Panc1 (cell line): ENCODE measurements around the gene RABL2A. TPM values are rescaled to one million over a fixed set of nuclear protein-coding genes. Genes with fewer than 3 reads are reported as not detected.

Experiments
- ATAC-seq: fragments of 200-7000 bp; cut with Tn5 transposase; 2 replicates; pipeline ENCODE4 v1.9.1; 2020; ENCODE audit warnings: mild to moderate bottlenecking, moderate library complexity
- BruUV-seq: library from RNA; stranded (reverse); fragments of 400-500 nt; replicated peaks from 2 replicates; lab custom pipeline; 2021; lab: Mats Ljungman, UMichigan
- CTCF ChIA-PET: fragments of 300-600 bp; sonication (Branson Sonifier 250); formaldehyde crosslinking; loops from one replicate; lab custom pipeline; 2022; ENCODE audit warnings: antibody characterized with exemption; lab: Charles Lee
- POLR2A ChIA-PET: fragments of 300-600 bp; sonication (Branson Sonifier 250); formaldehyde crosslinking; loops from one replicate; lab custom pipeline; 2022; ENCODE audit warnings: antibody characterized with exemption; lab: Charles Lee
- DNase-seq: peaks from one replicate; pipeline ENCODE4 v3.0.0-alpha.2; 2010; ENCODE audit warnings: low read depth, low spot score
- H3K27ac ChIP-seq: 2 replicates; pipeline ENCODE4 v1.5.1; 2011; ENCODE audit warnings: mild to moderate bottlenecking, low read length, inconsistent platforms
- H3K27me3 ChIP-seq: fragments of 200-500 bp; sonication (Bioruptor generic); 2 replicates; pipeline ENCODE4 v1.6.0; 2014; ENCODE audit warnings: low read length, inconsistent platforms; ENCODE audit not compliant: control insufficient read depth, insufficient read depth
- H3K36me3 ChIP-seq: fragments of 200-500 bp; sonication (Bioruptor generic); 2 replicates; pipeline ENCODE4 v1.5.1; 2014; ENCODE audit warnings: inconsistent platforms, mild to moderate bottlenecking, low read length, moderate library complexity; ENCODE audit not compliant: control insufficient read depth, insufficient read depth
- H3K4me1 ChIP-seq: 2 replicates; pipeline ENCODE4 v1.5.1; 2011; ENCODE audit warnings: inconsistent platforms, mild to moderate bottlenecking, low read length, moderate library complexity; ENCODE audit not compliant: control insufficient read depth, insufficient read depth
- H3K4me3 ChIP-seq, 2 experiments: 2 replicates each; pipeline ENCODE4 v1.5.1; 2011 to 2012; ENCODE audit warnings: low read depth in 2 of 2, low read length in 2 of 2, mild to moderate bottlenecking in 2 of 2, inconsistent platforms in 1 of 2, moderate library complexity in 1 of 2
- H3K9me3 ChIP-seq: fragments of 200-500 bp; sonication (Bioruptor generic); 2 replicates; pipeline ENCODE4 v1.5.1; 2014; ENCODE audit warnings: low read depth, mild to moderate bottlenecking, inconsistent platforms, low read length, moderate library complexity; ENCODE audit not compliant: control insufficient read depth, insufficient read depth
- CTCF ChIP-seq: fragments of 450-650 bp; IDR thresholded peaks from 2 replicates; pipeline ENCODE4 v1.5.1; 2017; ENCODE audit warnings: mild to moderate bottlenecking
- POLR2AphosphoS5 ChIP-seq: IDR thresholded peaks from 2 replicates; pipeline ENCODE4 v1.6.1; 2012; ENCODE audit warnings: mild to moderate bottlenecking, low read depth, low read length, moderate library complexity
- SIN3A ChIP-seq: IDR thresholded peaks from 2 replicates; pipeline ENCODE4 v1.6.1; 2012; ENCODE audit warnings: low read depth, mild to moderate bottlenecking, low read length, moderate library complexity, borderline replicate concordance; ENCODE audit not compliant: insufficient read depth
- TCF7L2 ChIP-seq: IDR thresholded peaks from 2 replicates; pipeline ENCODE4 v1.6.1; 2011; ENCODE audit warnings: mild to moderate bottlenecking, low read depth, low read length, inconsistent platforms
- in situ Hi-C: cut with HindIII; loops from 2 replicates; pipeline ENCODE4 v1.10.0; 2016; ENCODE audit warnings: low sequenced_read_pairs, low pct_unique_long_range_greater_than_20kb
- intact Hi-C: fragments of 100-400 bp; cut with micrococcal nuclease; formaldehyde crosslinking; loops from one replicate; pipeline ENCODE4 v1.10.0; 2022; ENCODE audit not compliant: unreplicated experiment
- total RNA-seq: library from RNA; stranded (reverse); gene quantifications from one replicate; pipeline ENCODE4 v1.2.1, GENCODE V29; 2021; ENCODE audit not compliant: unreplicated experiment
- TF ChIP-seq, protein P1 (sequence below), 2 experiments: IDR thresholded peaks; 2 replicates each; pipeline ENCODE4 v1.6.1; 2011 to 2012; ENCODE audit warnings: low read depth in 2 of 2, control low read depth in 1 of 2, low read length in 1 of 2, mild to moderate bottlenecking in 1 of 2, moderate library complexity in 1 of 2; ENCODE audit not compliant: insufficient read depth in 1 of 2

Gene RABL2A
- total RNA-seq, 1 experiment from 2014 or later: 21.4 TPM

GRCh38 chr2:113676623-113677266, 49.7 kb downstream of the RABL2A start:
- no peak overlapping the region for H3K4me3 ChIP-seq
- POLR2A ChIA-PET: no interaction called here
- no peaks in the 10 kb centered on the region for H3K36me3 ChIP-seq
- in situ Hi-C loops: no loop called here
- no peaks in the 10 kb centered on the region for H3K4me1 ChIP-seq
- intact Hi-C loops: no loop called here
- H3K27ac ChIP-seq: no peak overlapping the region
- ATAC-seq (no peak), DNase-seq (no peak)
- CTCF ChIA-PET: no interaction called here
- BruUV-seq: no TSS peak
- no peaks in the 10 kb centered on the region for H3K27me3 ChIP-seq
- H3K9me3 ChIP-seq: no peaks in the 10 kb centered on the region
- TF ChIP-seq, protein P1, sequence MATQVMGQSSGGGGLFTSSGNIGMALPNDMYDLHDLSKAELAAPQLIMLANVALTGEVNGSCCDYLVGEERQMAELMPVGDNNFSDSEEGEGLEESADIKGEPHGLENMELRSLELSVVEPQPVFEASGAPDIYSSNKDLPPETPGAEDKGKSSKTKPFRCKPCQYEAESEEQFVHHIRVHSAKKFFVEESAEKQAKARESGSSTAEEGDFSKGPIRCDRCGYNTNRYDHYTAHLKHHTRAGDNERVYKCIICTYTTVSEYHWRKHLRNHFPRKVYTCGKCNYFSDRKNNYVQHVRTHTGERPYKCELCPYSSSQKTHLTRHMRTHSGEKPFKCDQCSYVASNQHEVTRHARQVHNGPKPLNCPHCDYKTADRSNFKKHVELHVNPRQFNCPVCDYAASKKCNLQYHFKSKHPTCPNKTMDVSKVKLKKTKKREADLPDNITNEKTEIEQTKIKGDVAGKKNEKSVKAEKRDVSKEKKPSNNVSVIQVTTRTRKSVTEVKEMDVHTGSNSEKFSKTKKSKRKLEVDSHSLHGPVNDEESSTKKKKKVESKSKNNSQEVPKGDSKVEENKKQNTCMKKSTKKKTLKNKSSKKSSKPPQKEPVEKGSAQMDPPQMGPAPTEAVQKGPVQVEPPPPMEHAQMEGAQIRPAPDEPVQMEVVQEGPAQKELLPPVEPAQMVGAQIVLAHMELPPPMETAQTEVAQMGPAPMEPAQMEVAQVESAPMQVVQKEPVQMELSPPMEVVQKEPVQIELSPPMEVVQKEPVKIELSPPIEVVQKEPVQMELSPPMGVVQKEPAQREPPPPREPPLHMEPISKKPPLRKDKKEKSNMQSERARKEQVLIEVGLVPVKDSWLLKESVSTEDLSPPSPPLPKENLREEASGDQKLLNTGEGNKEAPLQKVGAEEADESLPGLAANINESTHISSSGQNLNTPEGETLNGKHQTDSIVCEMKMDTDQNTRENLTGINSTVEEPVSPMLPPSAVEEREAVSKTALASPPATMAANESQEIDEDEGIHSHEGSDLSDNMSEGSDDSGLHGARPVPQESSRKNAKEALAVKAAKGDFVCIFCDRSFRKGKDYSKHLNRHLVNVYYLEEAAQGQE (IDR thresholded peaks at IDR 0.05; ENCODE audit: insufficient read depth in 1 of 2, low read depth in 2 of 2, low read length in 1 of 2): no peak
- TF ChIP-seq TCF7L2 (no peak), SIN3A (no peak), CTCF (no peak), POLR2AphosphoS5 (no peak)

- no peaks in the 10 kb centered on the region for H3K4me1 ChIP-seq
- no peak for DNase-seq
- BruUV-seq: no TSS peak
- intact Hi-C loops: no loop called here
- H3K27ac ChIP-seq: no peak overlapping the region
- no peak overlapping the region for H3K4me3 ChIP-seq
- no peaks in the 10 kb centered on the region for H3K9me3 ChIP-seq
- ATAC-seq: no peak
- ChIA-PET CTCF (no interaction called here), POLR2A (no interaction called here)
- H3K27me3 ChIP-seq: no peaks in the 10 kb centered on the region
- H3K36me3 ChIP-seq: no peaks in the 10 kb centered on the region
- in situ Hi-C loops: no loop called here
- no peak for TF ChIP-seq SIN3A
- no peak for TF ChIP-seq POLR2AphosphoS5
- no peak for TF ChIP-seq TCF7L2
- no peak for TF ChIP-seq CTCF
- TF ChIP-seq, protein P1 (IDR thresholded peaks at IDR 0.05; ENCODE audit: insufficient read depth in 1 of 2, low read depth in 2 of 2, low read length in 1 of 2): no peak
Observed at GRCh38 chr2:113677330-113677729, 50.3 kb downstream of the RABL2A start.
